IMR-90 (cell line): Measurements from ENCODE around the gene SPAG9. TPM values are rescaled to one million over a fixed set of nuclear protein-coding genes. Genes with fewer than 3 reads are reported as not detected.

Experiments
- ATAC-seq: fragments of 200-7000 bp; cut with Tn5 transposase; 2 replicates; pipeline ENCODE4 v1.9.1; 2020; ENCODE audit warnings: low read depth, mild to moderate bottlenecking, moderate library complexity
- BruUV-seq: library from RNA; stranded (reverse); fragments of 400-500 nt; replicated peaks from 2 replicates; lab custom pipeline; 2021; lab: Mats Ljungman, UMichigan
- CTCF ChIA-PET: fragments of 300-600 bp; formaldehyde crosslinking; extraction: SDS; loops from one replicate; lab custom pipeline; 2021; ENCODE audit warnings: antibody characterized with exemption; lab: Yijun Ruan, JAX
- POLR2A ChIA-PET: fragments of 300-600 bp; sonication (Branson Sonifier 250); formaldehyde crosslinking; loops from one replicate; lab custom pipeline; 2022; ENCODE audit warnings: antibody characterized with exemption; ENCODE audit not compliant: unreplicated experiment; lab: Charles Lee
- DNase-seq: peaks from one replicate; pipeline ENCODE4 v3.0.0; 2013
- H2AFZ ChIP-seq: replicated peaks from 2 replicates; pipeline ENCODE3; 2013; ENCODE audit warnings: low read length, mild to moderate bottlenecking; ENCODE audit not compliant: poor library complexity
- H2AK5ac ChIP-seq: 2 replicates; pipeline ENCODE4 v1.6.1; 2013; ENCODE audit warnings: low read depth, low read length, inconsistent platforms
- H2AK9ac ChIP-seq: replicated peaks from 2 replicates; pipeline ENCODE3; 2013; ENCODE audit warnings: mild to moderate bottlenecking, low read depth, low read length, moderate library complexity; ENCODE audit not compliant: poor library complexity
- H2BK120ac ChIP-seq: 2 replicates; pipeline ENCODE4 v1.6.1; 2013; ENCODE audit warnings: low read depth, low read length, inconsistent platforms
- H2BK15ac ChIP-seq: 3 replicates; pipeline ENCODE4 v1.6.1; 2013; ENCODE audit warnings: low read depth, low read length, inconsistent platforms
- H2BK20ac ChIP-seq: 2 replicates; pipeline ENCODE4 v1.6.1; 2013; ENCODE audit warnings: low read depth, mild to moderate bottlenecking, inconsistent platforms, low read length, moderate library complexity
- H2BK5ac ChIP-seq: 2 replicates; pipeline ENCODE4 v1.6.1; 2013; ENCODE audit warnings: mild to moderate bottlenecking, low read depth, low read length, inconsistent platforms; ENCODE audit not compliant: poor library complexity, severe bottlenecking
- H3K14ac ChIP-seq: replicated peaks from 2 replicates; pipeline ENCODE4 v1.6.1; 2013; ENCODE audit warnings: low read depth, low read length, inconsistent platforms
- H3K18ac ChIP-seq: 2 replicates; pipeline ENCODE4 v1.6.1; 2013; ENCODE audit warnings: low read depth, low read length, control low read depth
- H3K23ac ChIP-seq: 2 replicates; pipeline ENCODE4 v1.6.1; 2013; ENCODE audit warnings: low read depth, low read length, inconsistent platforms
- H3K27ac ChIP-seq: 2 replicates; pipeline ENCODE4 v1.5.1; 2013; ENCODE audit warnings: mild to moderate bottlenecking, control low read depth, low read length; ENCODE audit not compliant: insufficient read depth
- H3K27me3 ChIP-seq: 2 replicates; pipeline ENCODE4 v1.6.1; 2013; ENCODE audit warnings: low read length; ENCODE audit not compliant: control insufficient read depth, insufficient read depth
- H3K36me3 ChIP-seq: 2 replicates; pipeline ENCODE4 v1.6.1; 2013; ENCODE audit warnings: low read length, mixed read lengths; ENCODE audit not compliant: control insufficient read depth, insufficient read depth
- H3K4ac ChIP-seq: 2 replicates; pipeline ENCODE4 v1.6.1; 2013; ENCODE audit warnings: low read depth, low read length, inconsistent platforms
- H3K4me1 ChIP-seq: 2 replicates; pipeline ENCODE4 v1.6.1; 2013; ENCODE audit warnings: low read length, mixed read lengths; ENCODE audit not compliant: control insufficient read depth, insufficient read depth
- H3K4me2 ChIP-seq: 2 replicates; pipeline ENCODE4 v1.6.1; 2013; ENCODE audit warnings: low read depth, mild to moderate bottlenecking, control low read depth, low read length, moderate library complexity
- H3K4me3 ChIP-seq: 2 replicates; pipeline ENCODE4 v1.5.1; 2013; ENCODE audit warnings: low read depth, mild to moderate bottlenecking, control low read depth, low read length, moderate library complexity; ENCODE audit not compliant: insufficient read depth
- H3K56ac ChIP-seq: 2 replicates; pipeline ENCODE4 v1.6.1; 2013; ENCODE audit warnings: low read length, inconsistent platforms; ENCODE audit not compliant: insufficient read depth; ENCODE audit errors: extremely low read depth
- H3K79me1 ChIP-seq, 2 experiments: 2 replicates each; pipeline ENCODE4 v1.6.1; 2013; ENCODE audit warnings: low read length in 2 of 2, inconsistent platforms in 1 of 2, low read depth in 1 of 2
- H3K9ac ChIP-seq: 2 replicates; pipeline ENCODE4 v1.6.1; 2013; ENCODE audit warnings: low read depth, low read length, control low read depth
- H3K9me1 ChIP-seq: 2 replicates; pipeline ENCODE4 v1.6.1; 2013; ENCODE audit warnings: low read length, inconsistent platforms; ENCODE audit not compliant: insufficient read depth
- H3K9me3 ChIP-seq: 2 replicates; pipeline ENCODE4 v1.6.1; 2013; ENCODE audit warnings: low read length; ENCODE audit not compliant: control insufficient read depth, insufficient read depth
- H4K20me1 ChIP-seq: 2 replicates; pipeline ENCODE4 v1.6.1; 2013; ENCODE audit warnings: low read length, inconsistent platforms; ENCODE audit not compliant: insufficient read depth
- H4K5ac ChIP-seq: 2 replicates; pipeline ENCODE4 v1.6.1; 2013; ENCODE audit warnings: mild to moderate bottlenecking, low read depth, low read length, control low read depth
- H4K8ac ChIP-seq, 2 experiments: 2 replicates each; pipeline ENCODE4 v1.6.1; 2013; ENCODE audit warnings: low read depth in 2 of 2, low read length in 2 of 2, control low read depth in 1 of 2, inconsistent platforms in 1 of 2
- H4K91ac ChIP-seq: 2 replicates; pipeline ENCODE4 v1.6.1; 2013; ENCODE audit warnings: low read depth, low read length, inconsistent platforms; ENCODE audit not compliant: insufficient read depth
- BHLHE40 ChIP-seq: fragments of 150-350 bp; IDR thresholded peaks from 2 replicates; pipeline ENCODE4 v1.6.1; 2016; ENCODE audit warnings: mild to moderate bottlenecking, low read depth, low read length
- CEBPB ChIP-seq: IDR thresholded peaks from 2 replicates; pipeline ENCODE4 v1.6.1; 2012; ENCODE audit warnings: low read depth, low read length, improper control_type of control experiment
- CHD1 ChIP-seq: IDR thresholded peaks from 2 replicates; pipeline ENCODE4 v1.6.1; 2012; ENCODE audit warnings: low read depth, low read length, improper control_type of control experiment
- CTCF ChIP-seq: conservative IDR thresholded peaks from 2 replicates; pipeline ENCODE4 v1.5.1; 2012; ENCODE audit warnings: mild to moderate bottlenecking, low read depth, low read length, improper control_type of control experiment
- FOS ChIP-seq: fragments of 150-350 bp; IDR thresholded peaks from 2 replicates; pipeline ENCODE4 v1.6.1; 2016; ENCODE audit warnings: low read depth, low read length
- MAFK ChIP-seq: IDR thresholded peaks from 2 replicates; pipeline ENCODE4 v1.6.1; 2012; ENCODE audit warnings: low read depth, low read length, improper control_type of control experiment
- MAZ ChIP-seq: IDR thresholded peaks from 2 replicates; pipeline ENCODE4 v1.6.1; 2012; ENCODE audit warnings: low read depth, mild to moderate bottlenecking, low read length, improper control_type of control experiment, moderate library complexity, borderline replicate concordance
- MXI1 ChIP-seq: IDR thresholded peaks from 2 replicates; pipeline ENCODE4 v1.6.1; 2012; ENCODE audit warnings: low read depth, mild to moderate bottlenecking, low read length, moderate library complexity, borderline replicate concordance
- NFE2L2 ChIP-seq: fragments of 150-350 bp; IDR thresholded peaks from 2 replicates; pipeline ENCODE4 v1.6.1; 2016; ENCODE audit warnings: low read depth, mild to moderate bottlenecking, low read length
- POLR2A ChIP-seq: IDR thresholded peaks from 2 replicates; pipeline ENCODE4 v1.6.1; 2012; ENCODE audit warnings: mild to moderate bottlenecking, low read depth, low read length
- RAD21 ChIP-seq: IDR thresholded peaks from 2 replicates; pipeline ENCODE4 v1.6.1; 2012; ENCODE audit warnings: low read length, improper control_type of control experiment
- RCOR1 ChIP-seq: IDR thresholded peaks from 2 replicates; pipeline ENCODE4 v1.6.1; 2012; ENCODE audit warnings: mild to moderate bottlenecking, low read length, improper control_type of control experiment; ENCODE audit not compliant: insufficient replicate concordance
- RFX5 ChIP-seq: IDR thresholded peaks from 2 replicates; pipeline ENCODE4 v1.8.0; 2012; ENCODE audit warnings: low read depth, mild to moderate bottlenecking, low read length, moderate library complexity
- SMC3 ChIP-seq: fragments of 150-350 bp; IDR thresholded peaks from 2 replicates; pipeline ENCODE4 v1.6.1; 2016; ENCODE audit warnings: low read depth, mild to moderate bottlenecking, antibody characterized with exemption, low read length, moderate library complexity
- USF2 ChIP-seq: fragments of 150-350 bp; IDR thresholded peaks from 2 replicates; pipeline ENCODE4 v1.6.1; 2017; ENCODE audit warnings: mild to moderate bottlenecking, antibody characterized with exemption, low read length, low read depth
- WGBS, 2 experiments: methylation state at CpG; one replicate each; pipeline versions ENCODE4 v1.1.5 to v1.1.7; 2013; ENCODE audit warnings: missing lambda C conversion rate in 2 of 2; ENCODE audit not compliant: insufficient read length in 1 of 2; ENCODE audit errors: extremely low coverage in 2 of 2; 5-methylcytosine and 5-hydroxymethylcytosine counted together
- dilution Hi-C: fragments of 300-500 bp; cut with HindIII; formaldehyde crosslinking; loops from one replicate; pipeline ENCODE4 v1.14.3; 2018; ENCODE audit warnings: low sequenced_read_pairs; ENCODE audit not compliant: unreplicated experiment
- in situ Hi-C: fragments of 300-500 bp; cut with MboI; formaldehyde crosslinking; loops from 3 replicates; pipeline ENCODE4 v1.14.3; 2019; ENCODE audit warnings: low sequenced_read_pairs, inconsistent platforms, mixed read lengths
- intact Hi-C: fragments of 100-400 bp; cut with micrococcal nuclease; formaldehyde crosslinking; loops from 2 replicates; pipeline ENCODE4 v1.10.0; 2022
- polyA plus RNA-seq, 3 experiments: library from polyadenylated mRNA; depleted of rRNA; stranded (reverse); fragments of >200 nt; gene quantifications; 2 replicates each; pipeline ENCODE4 v1.2.3, GENCODE V29; 2012; ENCODE audit warnings: low replicate concordance in 1 of 3
- total RNA-seq: library from RNA; depleted of rRNA; stranded (reverse); fragments of >200 nt; gene quantifications from 2 replicates; pipeline ENCODE4 v1.2.3, GENCODE V29; 2012
- TF ChIP-seq, protein P1 (sequence below): fragments of 150-350 bp; IDR thresholded peaks from 2 replicates; pipeline ENCODE4 v1.6.1; 2016; ENCODE audit warnings: low read depth, mild to moderate bottlenecking, low read length, moderate library complexity, borderline replicate concordance

SPAG9 gene
- total and polyA plus RNA-seq, 2 of the 4 experiments (the other 2 are of a cell fraction) = 26.7 to 75.5 TPM

DNA sequence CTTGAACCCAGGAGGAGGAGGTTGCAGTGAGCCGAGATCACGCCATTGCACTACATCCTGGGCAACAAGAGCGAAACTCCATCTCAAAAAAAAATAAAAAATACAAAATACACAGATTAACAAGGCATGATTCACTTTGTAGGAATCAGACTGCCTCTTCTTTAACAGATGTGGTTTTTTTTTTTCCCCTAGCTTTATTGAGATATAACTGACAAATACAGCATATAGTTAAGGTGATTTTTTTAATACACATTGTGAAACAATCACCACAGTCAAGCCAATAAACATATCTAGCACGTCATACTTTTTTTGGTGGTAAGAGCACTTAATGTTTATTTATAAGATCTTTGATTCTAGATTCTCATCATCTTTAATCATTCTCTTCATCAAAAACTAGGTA is 87.8 kb downstream of the SPAG9 start:
- no peaks in the 10 kb centered on the region for H4K20me1 ChIP-seq
- H3K4ac ChIP-seq = no peak overlapping the region
- H3K9me1 ChIP-seq = peaks cover 14% of the 10 kb centered on the region
- peak; percentile 64 for DNase-seq
- H3K36me3 ChIP-seq = peaks cover 1% of the 10 kb centered on the region; the same call in 1 of the 2 replicates
- H3K9ac ChIP-seq = no peak overlapping the region
- no peak overlapping the region for H2AK9ac ChIP-seq
- no peak overlapping the region for H2BK20ac ChIP-seq
- no peak overlapping the region for H2AFZ ChIP-seq
- TF ChIP-seq POLR2A (no peak), CEBPB (no peak), MAFK (no peak), FOS (no peak), RFX5 (no peak), MAZ (no peak), USF2 (no peak), CHD1 (no peak), NFE2L2 (no peak), SMC3 (no peak), RAD21 (no peak), RCOR1 (no peak), MXI1 (no peak), BHLHE40 (no peak), CTCF (no peak)
- TF ChIP-seq, protein P1, sequence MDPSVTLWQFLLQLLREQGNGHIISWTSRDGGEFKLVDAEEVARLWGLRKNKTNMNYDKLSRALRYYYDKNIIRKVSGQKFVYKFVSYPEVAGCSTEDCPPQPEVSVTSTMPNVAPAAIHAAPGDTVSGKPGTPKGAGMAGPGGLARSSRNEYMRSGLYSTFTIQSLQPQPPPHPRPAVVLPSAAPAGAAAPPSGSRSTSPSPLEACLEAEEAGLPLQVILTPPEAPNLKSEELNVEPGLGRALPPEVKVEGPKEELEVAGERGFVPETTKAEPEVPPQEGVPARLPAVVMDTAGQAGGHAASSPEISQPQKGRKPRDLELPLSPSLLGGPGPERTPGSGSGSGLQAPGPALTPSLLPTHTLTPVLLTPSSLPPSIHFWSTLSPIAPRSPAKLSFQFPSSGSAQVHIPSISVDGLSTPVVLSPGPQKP = no peak
- H3K4me1 ChIP-seq = peaks cover 4% of the 10 kb centered on the region
- H4K8ac ChIP-seq = no peak overlapping the region
- dilution Hi-C loops = no loop called here
- H4K5ac ChIP-seq = no peak overlapping the region
- H3K79me1 ChIP-seq = peaks cover 4 to 31% of the 10 kb centered on the region in 2 experiments
- ChIA-PET POLR2A (no interaction called here), CTCF (no interaction called here)
- no peaks in the 10 kb centered on the region for H3K9me3 ChIP-seq
- H3K4me2 ChIP-seq = no peak overlapping the region
- no peak overlapping the region for H3K27ac ChIP-seq
- no peak overlapping the region for H2BK15ac ChIP-seq
- H3K18ac ChIP-seq = no peak overlapping the region
- no peak overlapping the region for H3K23ac ChIP-seq
- BruUV-seq = no TSS peak
- H2BK120ac ChIP-seq = no peak overlapping the region
- H3K27me3 ChIP-seq = no peaks in the 10 kb centered on the region
- H4K91ac ChIP-seq = no peak overlapping the region
- H3K56ac ChIP-seq = no peak overlapping the region
- H2BK5ac ChIP-seq = no peak overlapping the region
- H2AK5ac ChIP-seq = no peak overlapping the region
- no peak overlapping the region for H3K4me3 ChIP-seq
- no CpG with 5 or more reads among the region's 4 CpGs for WGBS, 2 experiments
- intact Hi-C loops = no loop called here
- no peak for ATAC-seq
- no peak overlapping the region for H3K14ac ChIP-seq
- in situ Hi-C loops = no loop called here
